ENCODE results near the gene PIK3CA. TPM values are rescaled to one million over a fixed set of nuclear protein-coding genes. Genes with fewer than 3 reads are reported as not detected.

PIK3CA gene
- total and polyA plus RNA-seq, 8 donors, result 25.3 to 39.8 (median 32.2) TPM

- intact Hi-C loops (cut with DNase I), result no loop called here
- H3K36me3 ChIP-seq, result no peaks in the 10 kb centered on the region
- no peak overlapping the region for H3K27ac ChIP-seq
- H3K27me3 ChIP-seq, result no peaks in the 10 kb centered on the region
- ATAC-seq (no peak), DNase-seq (no peak)
- TF ChIP-seq CTCF (IDR thresholded peaks at IDR 0.05), result no peak
- no peaks in the 10 kb centered on the region for H3K9me3 ChIP-seq
- H3K4me1 ChIP-seq, result peaks cover 0 to 26% of the 10 kb centered on the region in 2 donors
- H3K4me3 ChIP-seq, result no peak overlapping the region
Measured at GRCh38 chr3:179190581-179190980, 42.4 kb downstream of the PIK3CA start.

DNA sequence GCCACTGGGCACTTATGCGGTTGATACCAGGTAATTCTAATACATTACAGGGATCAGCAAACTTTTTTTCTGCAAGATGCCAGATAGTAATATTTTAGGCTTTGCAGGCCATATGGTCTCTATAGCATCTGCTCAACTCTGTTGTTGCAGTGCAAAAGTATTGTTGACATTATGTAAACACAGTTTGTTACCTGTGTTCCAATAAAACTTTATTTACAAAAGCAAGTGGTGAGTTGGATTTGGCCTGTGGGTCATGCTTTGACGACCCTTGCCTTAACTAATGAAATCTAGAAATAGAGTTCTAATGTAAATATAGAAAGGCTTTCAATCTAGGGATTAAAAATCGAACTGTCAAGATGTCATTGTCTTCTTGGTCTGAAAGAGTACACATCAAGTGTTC lies 44.4 kb downstream of the PIK3CA start:
- Histone ChIP-seq H3K36me3 (no peaks in the 10 kb centered on the region), H3K4me1 (peaks cover 0 to 33% of the 10 kb centered on the region in 2 donors), H3K9me3 (no peaks in the 10 kb centered on the region), H3K27ac (no peak overlapping the region), H3K4me3 (no peak overlapping the region), H3K27me3 (no peaks in the 10 kb centered on the region)
- DNase-seq, result no peak
- TF ChIP-seq CTCF (IDR thresholded peaks at IDR 0.05), result no peak
- no peak for ATAC-seq
- intact Hi-C loops (cut with DNase I), result no loop called here

GRCh38 chr3:179194931-179195330 lies 46.8 kb downstream of the PIK3CA start:
- no peak for TF ChIP-seq CTCF (IDR thresholded peaks at IDR 0.05)
- H3K27ac ChIP-seq, result no peak overlapping the region
- no peaks in the 10 kb centered on the region for H3K27me3 ChIP-seq
- intact Hi-C loops (cut with DNase I), result no loop called here
- DNase-seq, result no peak
- H3K4me3 ChIP-seq, result no peak overlapping the region
- no peaks in the 10 kb centered on the region for H3K36me3 ChIP-seq
- no peak for ATAC-seq
- H3K9me3 ChIP-seq, result no peaks in the 10 kb centered on the region
- peaks cover 0 to 27% of the 10 kb centered on the region in 2 donors for H3K4me1 ChIP-seq

DNA sequence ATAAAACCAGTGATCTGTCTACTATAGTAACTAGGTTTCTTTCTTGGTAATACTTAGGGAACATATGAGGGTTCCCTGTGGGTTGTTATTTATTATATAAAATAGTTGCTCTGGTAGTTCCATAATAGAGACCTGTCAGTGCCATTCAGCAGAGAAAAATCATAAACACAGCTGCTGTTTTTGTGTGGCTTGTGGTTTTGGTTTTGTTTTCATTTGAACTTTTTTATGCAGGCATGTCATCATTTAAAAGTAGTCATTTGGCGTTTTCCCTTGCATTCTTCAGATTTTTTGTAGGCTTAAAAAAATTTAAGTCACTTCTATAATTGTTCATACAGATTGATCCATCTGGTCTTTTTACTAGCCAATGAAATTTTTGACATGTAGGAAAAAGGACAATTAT lies 47.9 kb downstream of the PIK3CA start:
- DNase-seq (no peak), ATAC-seq (no peak)
- TF ChIP-seq CTCF (IDR thresholded peaks at IDR 0.05), result no peak
- Histone ChIP-seq H3K36me3 (no peaks in the 10 kb centered on the region), H3K27me3 (no peaks in the 10 kb centered on the region), H3K4me1 (peaks cover 0 to 23% of the 10 kb centered on the region in 2 donors), H3K9me3 (no peaks in the 10 kb centered on the region), H3K27ac (no peak overlapping the region), H3K4me3 (no peak overlapping the region)
- intact Hi-C loops (cut with DNase I), result no loop called here

DNA sequence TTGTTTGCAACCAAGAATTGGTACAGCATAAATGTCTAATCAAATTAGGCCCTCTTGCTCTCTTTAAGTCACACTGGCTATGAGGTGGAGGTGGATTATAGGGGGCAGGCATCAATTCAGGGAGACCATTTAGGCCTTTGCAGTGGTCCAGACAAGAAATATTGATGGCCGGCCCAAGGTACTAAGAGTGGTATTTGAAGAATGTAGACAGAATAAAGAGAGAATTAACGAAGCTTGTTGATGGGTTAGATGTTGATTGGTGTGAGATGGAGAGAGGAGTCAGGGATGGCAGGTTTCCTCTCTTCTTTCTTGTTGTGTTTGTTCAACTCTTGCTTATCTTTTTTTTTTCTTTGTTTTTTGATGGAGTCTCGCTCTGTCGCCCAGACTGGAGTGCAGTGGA lies 48.5 kb downstream of the PIK3CA start:
- H3K27ac ChIP-seq, result no peak overlapping the region
- ATAC-seq (no peak), DNase-seq (no peak)
- H3K9me3 ChIP-seq, result no peaks in the 10 kb centered on the region
- no peak for TF ChIP-seq CTCF (IDR thresholded peaks at IDR 0.05)
- H3K27me3 ChIP-seq, result no peaks in the 10 kb centered on the region
- no peak overlapping the region for H3K4me3 ChIP-seq
- H3K36me3 ChIP-seq, result peaks cover 0 to 5% of the 10 kb centered on the region in 2 donors
- intact Hi-C loops (cut with DNase I), result no loop called here
- H3K4me1 ChIP-seq, result peaks cover 0 to 23% of the 10 kb centered on the region in 2 donors
